ENCODE measurements around the gene VAC14. TPM values are rescaled to one million over a fixed set of nuclear protein-coding genes. Genes with fewer than 3 reads are reported as not detected.

Gene VAC14
- total RNA-seq, 1 donor = 37.1 TPM

DNA sequence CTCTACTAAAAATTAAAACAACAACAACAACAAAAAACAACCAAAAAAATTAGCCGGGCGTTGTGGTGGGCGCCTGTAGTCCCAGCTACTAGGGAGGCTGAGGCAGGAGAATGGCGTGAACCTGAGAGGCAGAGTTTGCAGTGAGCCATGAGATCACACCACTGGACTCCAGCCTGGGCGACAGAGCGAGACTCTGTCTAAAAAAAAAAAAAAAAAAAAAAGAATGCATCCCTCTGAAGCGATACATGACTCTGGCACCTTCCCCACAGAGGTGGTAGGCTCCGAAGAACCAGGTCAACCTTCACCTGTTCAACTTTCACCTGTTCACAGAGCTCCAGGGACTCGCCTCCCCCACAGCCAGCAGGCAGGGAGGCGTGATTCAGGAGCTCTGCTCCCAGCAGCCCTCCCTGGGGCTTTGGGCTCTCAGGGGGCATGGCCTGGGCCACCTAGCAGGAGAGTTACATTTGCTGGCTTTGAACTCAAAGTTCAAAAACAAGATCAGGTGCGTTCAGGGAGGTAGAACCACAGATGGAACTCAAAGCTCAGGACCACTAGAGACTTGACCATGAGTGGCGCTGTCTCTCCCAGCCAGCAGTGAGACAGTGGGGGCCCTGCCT, 5.6 kb downstream of the VAC14 start:
- no peak for DNase-seq (ENCODE audit: low read depth)
- TF ChIP-seq, protein P1, sequence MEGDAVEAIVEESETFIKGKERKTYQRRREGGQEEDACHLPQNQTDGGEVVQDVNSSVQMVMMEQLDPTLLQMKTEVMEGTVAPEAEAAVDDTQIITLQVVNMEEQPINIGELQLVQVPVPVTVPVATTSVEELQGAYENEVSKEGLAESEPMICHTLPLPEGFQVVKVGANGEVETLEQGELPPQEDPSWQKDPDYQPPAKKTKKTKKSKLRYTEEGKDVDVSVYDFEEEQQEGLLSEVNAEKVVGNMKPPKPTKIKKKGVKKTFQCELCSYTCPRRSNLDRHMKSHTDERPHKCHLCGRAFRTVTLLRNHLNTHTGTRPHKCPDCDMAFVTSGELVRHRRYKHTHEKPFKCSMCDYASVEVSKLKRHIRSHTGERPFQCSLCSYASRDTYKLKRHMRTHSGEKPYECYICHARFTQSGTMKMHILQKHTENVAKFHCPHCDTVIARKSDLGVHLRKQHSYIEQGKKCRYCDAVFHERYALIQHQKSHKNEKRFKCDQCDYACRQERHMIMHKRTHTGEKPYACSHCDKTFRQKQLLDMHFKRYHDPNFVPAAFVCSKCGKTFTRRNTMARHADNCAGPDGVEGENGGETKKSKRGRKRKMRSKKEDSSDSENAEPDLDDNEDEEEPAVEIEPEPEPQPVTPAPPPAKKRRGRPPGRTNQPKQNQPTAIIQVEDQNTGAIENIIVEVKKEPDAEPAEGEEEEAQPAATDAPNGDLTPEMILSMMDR (IDR thresholded peaks at IDR 0.05; ENCODE audit: insufficient read depth, low read depth, low read length) = no peak
- H3K4me3 ChIP-seq (ENCODE audit: low read depth, low read length) = no peak overlapping the region

DNA sequence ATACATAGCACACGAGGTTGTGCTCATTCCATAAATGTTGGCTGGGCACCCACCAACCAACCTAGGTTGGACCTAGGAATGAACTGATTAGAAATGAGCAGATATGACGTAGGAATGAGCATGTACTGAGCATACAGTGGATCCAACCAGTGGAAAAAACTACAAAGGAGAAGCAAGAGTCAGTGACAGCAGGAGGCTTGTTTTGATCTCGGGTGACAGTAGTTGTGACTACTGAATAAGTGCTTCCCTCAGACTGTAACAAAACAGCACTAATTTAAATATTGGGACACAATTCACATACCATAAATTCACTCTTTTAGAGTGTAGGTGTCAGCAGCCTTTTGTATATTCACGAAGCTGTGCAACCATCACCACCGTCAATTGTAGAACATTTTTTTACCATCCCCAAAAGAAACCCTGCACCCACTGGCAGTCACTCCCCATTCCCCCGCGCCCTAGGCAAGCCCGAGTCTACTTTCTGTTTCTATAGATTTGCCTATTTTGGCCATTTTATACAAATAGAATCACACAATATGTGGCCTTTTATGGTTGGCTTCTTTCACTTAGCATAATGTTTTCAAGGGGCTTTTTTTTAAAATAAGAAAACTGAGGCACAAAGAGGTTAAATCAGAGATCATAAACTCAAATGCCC, 7.0 kb downstream of the VAC14 start:
- no peak overlapping the region for H3K4me3 ChIP-seq (ENCODE audit: low read depth, low read length)
- TF ChIP-seq, protein P1 (IDR thresholded peaks at IDR 0.05; ENCODE audit: insufficient read depth, low read depth, low read length) = no peak
- DNase-seq (ENCODE audit: low read depth) = no peak

- no peak overlapping the region for H3K4me3 ChIP-seq (ENCODE audit: low read depth, low read length)
- TF ChIP-seq, protein P1 (IDR thresholded peaks at IDR 0.05; ENCODE audit: insufficient read depth, low read depth, low read length) = no peak
- no peak for DNase-seq (ENCODE audit: low read depth)
Observed at GRCh38 chr16:70790815-70791214, 10.1 kb downstream of the VAC14 start.

- no peak for DNase-seq (ENCODE audit: low read depth)
- no peak overlapping the region for H3K4me3 ChIP-seq (ENCODE audit: low read depth, low read length)
- TF ChIP-seq, protein P1 (IDR thresholded peaks at IDR 0.05; ENCODE audit: insufficient read depth, low read depth, low read length) = no peak
Observed at GRCh38 chr16:70789595-70790447, 11.1 kb downstream of the VAC14 start.

GRCh38 chr16:70788668-70789594, 12.0 kb downstream of the VAC14 start:
- peak; percentile 88 for DNase-seq (ENCODE audit: low read depth)
- TF ChIP-seq, protein P1 (IDR thresholded peaks at IDR 0.05; ENCODE audit: insufficient read depth, low read depth, low read length) = no peak
- no peak overlapping the region for H3K4me3 ChIP-seq (ENCODE audit: low read depth, low read length)

Measured in fibroblast of villous mesenchyme (primary cell).